Spleen (tissue), 11 donors: ENCODE measurements around the gene PLA2G4B. TPM values are rescaled to one million over a fixed set of nuclear protein-coding genes. Genes with fewer than 3 reads are reported as not detected.

Experiments used
- DNase-seq: peaks from one replicate; pipeline ENCODE4 v3.0.0-alpha.2; 2020
- H3K27ac ChIP-seq, 8 donors: fragments of 200-600 bp; sonication (generic) in 7 of 8; 1 replicate in 4 of 8; 2 replicates in 4 of 8; pipeline versions ENCODE4 v1.5.0 to v1.8.0; 2016 to 2021; ENCODE audit warnings: inconsistent platforms in 4 of 8, mild to moderate bottlenecking in 4 of 8, moderate library complexity in 1 of 8
- H3K27me3 ChIP-seq, 7 donors: fragments of 200-600 bp; sonication (generic) in 6 of 7; replicated peaks in 1 of 7; 1 replicate in 4 of 7; 2 replicates in 3 of 7; pipeline versions ENCODE4 v1.5.0 to v1.8.0; 2016 to 2021; ENCODE audit warnings: inconsistent platforms in 3 of 7, mild to moderate bottlenecking in 1 of 7
- H3K36me3 ChIP-seq, 6 donors: fragments of 200-600 bp; sonication (generic) in 5 of 6; 1 replicate in 4 of 6; 2 replicates in 2 of 6; pipeline versions ENCODE4 v1.5.0 to v1.8.0; 2016 to 2021; ENCODE audit warnings: inconsistent platforms in 2 of 6
- H3K4me1 ChIP-seq, 6 donors: fragments of 200-600 bp; sonication (generic) in 5 of 6; 1 replicate in 3 of 6; 2 replicates in 3 of 6; pipeline versions ENCODE4 v1.5.0 to v1.8.0; 2016 to 2021; ENCODE audit warnings: inconsistent platforms in 3 of 6
- H3K4me3 ChIP-seq, 8 donors: fragments of 200-600 bp; sonication (generic) in 7 of 8; 1 replicate in 4 of 8; 2 replicates in 4 of 8; pipeline versions ENCODE4 v1.5.0 to v1.8.0; 2016 to 2021; ENCODE audit warnings: inconsistent platforms in 4 of 8, mild to moderate bottlenecking in 4 of 8, moderate library complexity in 2 of 8
- H3K9me3 ChIP-seq, 8 donors: fragments of 200-600 bp; sonication (generic) in 7 of 8; 1 replicate in 4 of 8; 2 replicates in 4 of 8; pipeline versions ENCODE4 v1.5.0 to v1.8.0; 2016 to 2021; ENCODE audit warnings: inconsistent platforms in 4 of 8
- CTCF ChIP-seq, 11 experiments: fragments of 200-600 bp in 7 of 11; fragments of 450-650 bp in 4 of 11; sonication (generic) in 4 of 11; IDR thresholded peaks in 8 of 11; conservative IDR thresholded peaks in 3 of 11; 1 replicate in 7 of 11; 2 replicates in 4 of 11; pipeline versions ENCODE4 v1.4.0 to v1.8.0; 2016 to 2021; ENCODE audit warnings: antibody characterized with exemption in 11 of 11, inconsistent platforms in 4 of 11, mild to moderate bottlenecking in 1 of 11
- POLR2A ChIP-seq, 3 donors: fragments of 450-650 bp; IDR thresholded peaks; one replicate each; pipeline ENCODE4 v1.5.1; 2017; ENCODE audit warnings: antibody characterized with exemption in 3 of 3, mild to moderate bottlenecking in 1 of 3
- POLR2AphosphoS5 ChIP-seq, 3 donors: sonication (generic); formaldehyde crosslinking; IDR thresholded peaks; one replicate each; pipeline ENCODE4 v1.5.1; 2017; ENCODE audit warnings: antibody characterized with exemption in 3 of 3
- WGBS, 5 donors: extraction: QIAGEN DNeasy Blood & Tissue Kit in 3 of 5; methylation state at CpG; one replicate each; pipeline versions ENCODE4 v1.1.5 to v1.1.7; 2013 to 2018; 5-methylcytosine and 5-hydroxymethylcytosine counted together
- intact Hi-C: fragments of 100-400 bp; cut with DNase I; formaldehyde crosslinking; loops from one replicate; pipeline ENCODE4 v1.15.0; 2023; ENCODE audit warnings: low total_unique reads
- polyA plus RNA-seq, 3 donors: library from polyadenylated mRNA; stranded (reverse); fragments of 200-250 nt; gene quantifications; one replicate each; pipeline ENCODE4 v1.2.1, GENCODE V29; 2013
- total RNA-seq, 7 donors: library from RNA; depleted of rRNA in 3 of 7; stranded (reverse); fragments of >200 nt in 3 of 7; fragmentation: NEBNext Ultra II Directional in 4 of 7; extraction: Animal tissue kit (Norgen Biotek cat#: 25700) in 4 of 7; gene quantifications; one replicate each; pipeline versions ENCODE4 v1.1.0 to v1.2.1, GENCODE V29; 2016 to 2021
- donor health status: healthy with polysubstance abuse.
- donor health status: DM: no; HTN: no; CAD: no; lungs with moderate emphysema.
- donor health status: DM: no; HTN: no; CAD: no.
- donor health status: Bipolar disorder and iron deficiency.
- donor health status: healthy.
- donor health status: DM: no; HTN: no; CAD: no.
- donor health status: DM: yes; HTN: yes; CAD: no.

The PLA2G4B gene
- total and polyA plus RNA-seq, 10 donors, result 4.0 to 20.8 (median 11.8) TPM

GRCh38 chr15:41843571-41843970 lies 4.9 kb downstream of the PLA2G4B start:
- Histone ChIP-seq H3K4me1 (no peaks in the 10 kb centered on the region), H3K4me3 (no peak overlapping the region), H3K9me3 (no peaks in the 10 kb centered on the region), H3K27me3 (no peaks in the 10 kb centered on the region), H3K27ac (no peak overlapping the region), H3K36me3 (peaks cover 0 to 99% (median 59%) of the 10 kb centered on the region in 6 donors)
- no peak for DNase-seq
- WGBS, 5 donors, result 57 to 78% (median 63%) methylated on average over 4 to 10 of the region's 10 CpGs
- TF ChIP-seq POLR2AphosphoS5 (IDR thresholded peaks at IDR 0.05) (peak in 2 of 3 donors; percentile 29 to 50), CTCF (IDR thresholded peaks at IDR 0.05 in 8 of 11, conservative IDR thresholded peaks at IDR 0.05 in 3 of 11) (no peak)
- intact Hi-C loops, result no loop called here

GRCh38 chr15:41844814-41845213 lies 6.2 kb downstream of the PLA2G4B start:
- Histone ChIP-seq H3K9me3 (no peaks in the 10 kb centered on the region), H3K27ac (no peak overlapping the region), H3K4me3 (no peak overlapping the region), H3K4me1 (no peaks in the 10 kb centered on the region), H3K36me3 (peaks cover 0 to 95% (median 63%) of the 10 kb centered on the region in 6 donors), H3K27me3 (no peaks in the 10 kb centered on the region)
- TF ChIP-seq CTCF (IDR thresholded peaks at IDR 0.05 in 8 of 11, conservative IDR thresholded peaks at IDR 0.05 in 3 of 11) (no peak), POLR2AphosphoS5 (IDR thresholded peaks at IDR 0.05) (no peak), POLR2A (IDR thresholded peaks at IDR 0.05) (no peak)
- no peak for DNase-seq
- WGBS, 5 donors, result 85 to 100% (median 89%) methylated on average over 2 to 12 of the region's 12 CpGs
- intact Hi-C loops, result no loop called here

GRCh38 chr15:41847206-41847605 lies 8.6 kb downstream of the PLA2G4B start:
- Histone ChIP-seq H3K27ac (no peak overlapping the region), H3K4me1 (no peaks in the 10 kb centered on the region), H3K27me3 (peaks cover 0 to 17% (median 0%) of the 10 kb centered on the region in 7 donors), H3K36me3 (peaks cover 0 to 71% (median 54%) of the 10 kb centered on the region in 6 donors), H3K4me3 (no peak overlapping the region), H3K9me3 (no peaks in the 10 kb centered on the region)
- DNase-seq, result no peak
- intact Hi-C loops, result no loop called here
- 89 to 99% (median 96%) methylated on average over 12 to 14 of the region's 14 CpGs for WGBS, 5 donors
- TF ChIP-seq POLR2AphosphoS5 (IDR thresholded peaks at IDR 0.05), result no peak
- TF ChIP-seq CTCF (IDR thresholded peaks at IDR 0.05 in 8 of 11, conservative IDR thresholded peaks at IDR 0.05 in 3 of 11), result no peak
- no peak for TF ChIP-seq POLR2A (IDR thresholded peaks at IDR 0.05)

- no peaks in the 10 kb centered on the region for H3K9me3 ChIP-seq
- DNase-seq, result no peak
- TF ChIP-seq POLR2AphosphoS5 (IDR thresholded peaks at IDR 0.05) (no peak), POLR2A (IDR thresholded peaks at IDR 0.05) (no peak), CTCF (IDR thresholded peaks at IDR 0.05 in 8 of 11, conservative IDR thresholded peaks at IDR 0.05 in 3 of 11) (no peak)
- H3K4me1 ChIP-seq, result no peaks in the 10 kb centered on the region
- no peak overlapping the region for H3K27ac ChIP-seq
- H3K27me3 ChIP-seq, result peaks cover 0 to 25% (median 0%) of the 10 kb centered on the region in 7 donors
- intact Hi-C loops, result no loop called here
- WGBS, 5 donors, result 88 to 99% (median 94%) methylated on average over 8 to 9 of the region's 9 CpGs
- H3K4me3 ChIP-seq, result no peak overlapping the region
- H3K36me3 ChIP-seq, result peaks cover 0 to 63% (median 53%) of the 10 kb centered on the region in 6 donors
These were observed 9.3 kb downstream of the PLA2G4B start for GRCh38 chr15:41847981-41848380.
